ENCODE data around the gene SH2D4B. TPM values are rescaled to one million over a fixed set of nuclear protein-coding genes. Genes with fewer than 3 reads are reported as not detected.

The SH2D4B gene
- not detected in 2 replicates for total RNA-seq

GRCh38 chr10:80537736-80538480, at the start of gene SH2D4B:
TSS of gene SH2D4B (plus strand) at chr10:80537902. CDS start at chr10:80538332, 430 bp downstream.

Other genes starting within 250 kb of the SH2D4B start
- under 0.01 TPM in 1 of 2 replicates, not detected in the other for gene MAT1A, start 248.2 kb upstream of the SH2D4B start, total RNA-seq
- not detected in 2 replicates for gene DYDC1, start 181.1 kb upstream of the SH2D4B start, total RNA-seq
- gene DYDC2, start 181.1 kb upstream of the SH2D4B start, total RNA-seq, result not detected in 2 replicates
- gene PRXL2A, start 129.4 kb upstream of the SH2D4B start, total RNA-seq, result 2.5 and 3.3 TPM in 2 replicates
- 19.9 and 22.7 TPM in 2 replicates for gene TSPAN14, start 83.6 kb upstream of the SH2D4B start, total RNA-seq

Measured in smooth muscle cell of trachea (primary cell).